ENCODE data around the gene UGT1A4. TPM values are rescaled to one million over a fixed set of nuclear protein-coding genes. Genes with fewer than 3 reads are reported as not detected.

Gene UGT1A4
- total and polyA plus RNA-seq, 10 of the 15 experiments (the other 5 are each of a cell fraction or from before 2014, with no cell fraction given): not detected

GRCh38 chr2:233689031-233689430 is 29.5 kb upstream of the UGT1A4 start:
- ChIA-PET POLR2A (no interaction called here), SMC1A (ENCODE audit: uncharacterized antibody, unreplicated experiment) (no interaction called here), RAD21 (ENCODE audit: unreplicated experiment) (no interaction called here), CTCF (no interaction called here)
- FAIRE-seq (no peak), DNase-seq (ENCODE audit: low read depth, low spot score) (no peak), ATAC-seq (no peak)
- H3K36me3 ChIP-seq (ENCODE audit: control insufficient read depth in 2 of 2, insufficient read depth in 2 of 2, low read length in 1 of 2): no peaks in the 10 kb centered on the region
- H3K27me3 ChIP-seq (replicated peaks in 1 of 2; ENCODE audit: control insufficient read depth in 2 of 2, insufficient read depth in 2 of 2, low read length in 1 of 2): peaks cover 0 to 3% of the 10 kb centered on the region in 2 experiments; a peak in 1 of 4 replicates
- no peak overlapping the region for H3K9ac ChIP-seq (ENCODE audit: control insufficient read depth, insufficient read depth, low read length)
- H3K4me3 ChIP-seq: no peak overlapping the region
- H3K27ac ChIP-seq (ENCODE audit: control insufficient read depth, insufficient read depth): no peak overlapping the region
- H4K20me1 ChIP-seq (ENCODE audit: control insufficient read depth, insufficient read depth): no peaks in the 10 kb centered on the region
- H3K79me2 ChIP-seq (ENCODE audit: control insufficient read depth, insufficient read depth, low read length): no peaks in the 10 kb centered on the region
- H2AFZ ChIP-seq (ENCODE audit: control insufficient read depth, low read depth, low read length): no peak overlapping the region
- H3K4me2 ChIP-seq (ENCODE audit: control insufficient read depth, insufficient read depth): no peak overlapping the region
- H3K9me3 ChIP-seq (replicated peaks; ENCODE audit: control insufficient read depth, insufficient read depth, low read length): no peaks in the 10 kb centered on the region
- H3K4me1 ChIP-seq (ENCODE audit: control insufficient read depth, insufficient read depth, low read length): no peaks in the 10 kb centered on the region
- intact Hi-C loops (cut with micrococcal nuclease; ENCODE audit: unreplicated experiment): no loop called here
- BruUV-seq (replicated peaks): no TSS peak
- in situ Hi-C loops (cut with MboI): no loop called here
- no peak for TF ChIP-seq ZBTB11 (CRISPR knock-in tag; IDR thresholded peaks at IDR 0.05)
- no peak for TF ChIP-seq CHD1 (IDR thresholded peaks at IDR 0.05; ENCODE audit: low read depth, low read length)
- no peak for TF ChIP-seq E2F8 (IDR thresholded peaks at IDR 0.05; ENCODE audit: low read depth, partially characterized antibody)
- no peak for TF ChIP-seq ZNF687 (IDR thresholded peaks at IDR 0.05)
- no peak for TF ChIP-seq ZNF622 (IDR thresholded peaks at IDR 0.05)
- TF ChIP-seq RB1 (IDR thresholded peaks at IDR 0.05; ENCODE audit: borderline replicate concordance): no peak
- TF ChIP-seq TBL1XR1 (IDR thresholded peaks at IDR 0.05; ENCODE audit: low read depth, low read length): no peak
- no peak for TF ChIP-seq STAT1 (conservative IDR thresholded peaks at IDR 0.05)
- TF ChIP-seq NR2C1 (IDR thresholded peaks at IDR 0.05): no peak
- no peak for TF ChIP-seq BCL11A (IDR thresholded peaks at IDR 0.05; ENCODE audit: low read depth, low read length)
- no peak for TF ChIP-seq RELA (IDR thresholded peaks at IDR 0.05; ENCODE audit: borderline replicate concordance, partially characterized antibody)
- no peak for TF ChIP-seq NFYB (IDR thresholded peaks at IDR 0.05; ENCODE audit: insufficient read depth, low read depth, low read length)
- no peak for TF ChIP-seq SMARCA5 (IDR thresholded peaks at IDR 0.05)
- no peak for TF ChIP-seq NR2C2 (IDR thresholded peaks at IDR 0.05; ENCODE audit: borderline replicate concordance, control insufficient read depth, insufficient read length, low read depth)
- no peak for TF ChIP-seq EZH2 (IDR thresholded peaks at IDR 0.05; ENCODE audit: borderline replicate concordance, control insufficient read depth, low read depth, low read length)

Measured in GM12878 (cell line).